HG03460 (cell line): ENCODE results near the gene NARF.

Experiments
- ATAC-seq: cut with Tn5 transposase; IDR thresholded peaks from one replicate; pipeline ENCODE4 v1.9.1; 2021; ENCODE audit not compliant: unreplicated experiment

NARF gene

DNA sequence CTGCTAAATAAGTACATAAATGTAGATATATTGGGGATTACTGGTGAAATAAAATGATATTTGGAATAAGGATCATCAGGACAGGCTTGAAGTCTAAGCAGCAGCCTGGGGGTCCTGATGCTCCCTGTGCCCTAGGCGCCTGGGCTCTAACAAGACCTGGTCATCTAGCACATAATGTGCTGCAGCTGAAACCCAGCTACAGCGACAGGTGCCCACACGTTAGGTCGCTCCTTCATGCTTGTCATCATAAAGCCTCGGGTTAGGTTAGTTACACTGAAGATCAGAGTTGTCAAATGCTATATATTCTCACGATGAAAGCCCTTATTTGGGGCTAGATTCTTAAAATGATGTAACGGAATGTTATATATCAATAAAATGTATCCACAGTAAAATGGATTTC is 11.5 kb downstream of the NARF start:
- no peak for ATAC-seq

DNA sequence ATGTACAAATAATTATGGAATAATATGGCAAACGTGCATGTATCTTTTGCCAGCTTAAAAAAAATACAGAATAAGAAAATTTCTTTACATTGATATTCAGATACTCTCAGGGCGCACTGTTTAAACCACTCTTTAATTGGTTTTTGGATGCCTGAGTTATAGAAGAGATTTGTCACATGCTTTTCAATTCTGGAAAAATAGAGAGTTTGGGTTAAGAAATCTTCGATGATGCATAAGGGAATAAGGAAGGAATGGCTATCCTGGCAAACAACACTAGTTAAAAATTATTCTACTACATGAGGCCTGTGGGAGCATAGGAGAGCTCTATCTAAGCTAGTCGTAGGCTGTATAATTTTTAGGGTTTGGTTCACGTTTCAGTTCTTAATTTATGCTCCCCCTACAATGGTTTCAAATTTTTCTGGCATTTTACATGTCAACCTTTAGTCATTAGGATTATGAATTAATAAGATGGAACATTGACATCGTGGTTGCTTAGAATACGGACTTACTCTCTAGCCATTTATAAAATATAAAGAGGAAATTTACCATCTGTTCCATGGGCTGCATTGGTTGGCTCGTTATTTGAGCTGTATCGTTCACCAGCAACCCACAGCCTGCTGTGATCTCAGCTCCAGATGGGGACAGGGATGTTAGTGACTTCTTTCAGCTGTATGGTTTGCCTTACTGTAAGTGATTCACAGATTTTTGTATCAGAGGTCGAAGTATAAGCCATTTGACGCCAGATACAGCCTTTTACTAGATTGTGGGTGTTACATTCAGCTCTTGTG is 15.9 kb downstream of the NARF start:
- no peak for ATAC-seq

DNA sequence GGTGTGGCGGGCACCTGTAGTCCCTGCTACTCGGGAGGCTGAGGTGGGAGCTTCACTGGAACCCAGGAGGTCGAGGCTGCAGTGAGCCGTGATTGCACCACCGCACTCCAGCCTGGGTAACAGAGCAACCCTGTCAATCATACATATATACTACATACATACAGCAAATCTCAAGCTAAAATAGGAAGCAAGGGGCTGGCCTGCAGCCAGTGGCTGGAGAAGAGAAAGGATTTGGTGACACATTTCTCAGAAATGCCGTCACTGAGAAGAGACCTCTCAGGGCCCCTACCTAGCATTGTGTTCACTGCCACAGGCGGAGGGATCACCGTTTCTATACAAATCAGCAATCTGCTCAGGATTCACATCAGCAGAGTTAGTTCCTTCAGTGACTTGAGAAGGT is 16.9 kb downstream of the NARF start:
- ATAC-seq: no peak

DNA sequence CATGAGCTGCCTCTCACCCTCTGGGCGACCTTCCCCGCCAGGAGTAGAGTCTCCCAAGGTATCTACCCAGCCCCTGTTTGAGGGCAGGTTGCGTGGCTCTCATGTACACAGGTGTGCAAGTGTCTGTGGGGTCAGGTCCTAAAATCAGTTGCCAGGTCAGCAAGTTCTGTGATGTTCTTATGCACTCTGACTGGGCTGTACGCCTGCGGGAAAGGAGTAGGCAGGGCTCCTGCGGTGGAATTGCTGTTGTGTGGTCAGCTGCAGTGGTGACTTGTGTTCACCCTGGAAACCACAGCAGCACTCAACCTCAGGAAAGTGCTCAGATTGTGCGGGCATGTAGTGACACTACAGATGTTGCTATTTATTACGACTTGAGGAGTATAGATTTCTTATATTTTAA is 19.4 kb downstream of the NARF start:
- no peak for ATAC-seq

DNA sequence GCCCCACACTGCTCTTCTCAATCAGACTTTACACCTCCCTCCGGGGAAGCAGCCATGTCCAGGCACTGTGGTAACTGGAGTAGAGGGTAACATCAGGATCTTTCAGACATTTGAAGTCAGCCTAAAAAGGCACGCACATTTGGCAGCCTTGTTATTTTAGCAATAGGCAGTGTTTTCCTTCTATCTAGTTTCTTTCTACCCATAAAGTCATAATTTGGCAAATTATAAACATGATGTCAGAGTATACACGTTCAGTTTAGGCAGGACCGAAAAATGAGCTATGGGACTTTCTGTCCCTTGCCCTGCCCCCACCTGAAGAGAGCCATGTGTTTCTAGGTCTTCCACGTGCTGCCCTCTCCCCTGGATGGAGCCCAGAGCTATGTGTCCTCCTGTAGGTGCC is 21.1 kb downstream of the NARF start:
- no peak for ATAC-seq

DNA sequence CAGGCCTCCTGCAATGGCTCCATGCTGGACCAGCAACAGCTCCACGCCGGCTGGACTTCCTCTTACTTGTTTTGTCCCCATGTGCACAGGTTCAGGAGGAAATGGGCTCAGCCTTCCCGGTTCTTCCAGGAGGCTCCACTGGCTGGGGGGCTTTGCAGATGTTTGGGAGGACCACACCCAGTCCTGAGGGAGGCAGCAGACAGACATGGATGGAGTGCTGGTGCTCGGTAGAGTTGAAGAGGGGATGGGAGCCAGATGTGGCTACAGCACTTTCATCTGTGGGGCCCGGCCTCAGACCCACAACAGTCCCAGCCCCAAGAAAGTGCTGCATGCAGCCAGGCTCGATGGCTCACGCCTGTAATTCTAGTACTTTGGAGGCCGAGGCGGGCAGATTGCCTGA is 21.8 kb downstream of the NARF start:
- ATAC-seq: no peak

DNA sequence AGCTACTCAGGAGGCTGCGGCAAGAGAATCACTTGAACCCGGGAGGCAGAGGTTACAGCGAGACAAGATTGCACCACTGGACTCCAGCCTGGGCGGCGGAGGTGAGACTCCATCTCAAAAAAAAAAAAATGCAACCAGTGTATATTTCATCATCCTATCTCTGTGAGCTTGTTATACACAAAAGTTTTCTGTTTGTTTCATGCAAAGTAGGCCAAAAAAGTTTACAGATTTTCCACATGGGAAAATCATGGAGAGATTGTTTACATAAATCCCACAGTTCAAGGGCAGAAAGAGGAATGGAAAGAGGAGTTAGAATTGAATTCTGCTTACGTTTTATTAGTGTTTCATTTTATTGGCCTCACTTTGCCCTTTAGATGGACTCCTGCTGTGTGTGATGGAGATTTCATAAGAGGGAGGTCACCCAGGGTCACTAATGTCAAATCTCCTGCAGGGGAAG is 24.7 kb downstream of the NARF start:
- ATAC-seq: no peak

DNA sequence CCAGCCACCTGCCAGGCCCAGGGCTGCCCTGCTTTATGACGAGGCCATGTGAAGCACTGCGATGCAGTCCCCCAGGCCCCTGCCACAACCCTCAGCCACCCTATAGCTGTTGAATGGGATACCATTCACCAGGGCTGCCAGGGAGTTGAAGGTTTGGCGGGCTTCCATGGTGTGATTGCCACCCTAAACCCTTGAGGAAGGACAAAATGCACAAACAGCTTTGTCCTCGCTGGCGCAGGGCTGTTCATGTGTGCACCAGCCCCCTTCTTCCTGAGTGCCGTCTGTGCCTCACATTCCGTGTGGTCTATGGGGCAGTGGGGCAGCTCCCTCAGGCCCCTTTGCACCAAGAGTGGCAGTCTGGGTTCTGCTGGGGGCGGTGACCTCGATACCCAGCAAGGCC is 25.3 kb downstream of the NARF start:
- no peak for ATAC-seq

DNA sequence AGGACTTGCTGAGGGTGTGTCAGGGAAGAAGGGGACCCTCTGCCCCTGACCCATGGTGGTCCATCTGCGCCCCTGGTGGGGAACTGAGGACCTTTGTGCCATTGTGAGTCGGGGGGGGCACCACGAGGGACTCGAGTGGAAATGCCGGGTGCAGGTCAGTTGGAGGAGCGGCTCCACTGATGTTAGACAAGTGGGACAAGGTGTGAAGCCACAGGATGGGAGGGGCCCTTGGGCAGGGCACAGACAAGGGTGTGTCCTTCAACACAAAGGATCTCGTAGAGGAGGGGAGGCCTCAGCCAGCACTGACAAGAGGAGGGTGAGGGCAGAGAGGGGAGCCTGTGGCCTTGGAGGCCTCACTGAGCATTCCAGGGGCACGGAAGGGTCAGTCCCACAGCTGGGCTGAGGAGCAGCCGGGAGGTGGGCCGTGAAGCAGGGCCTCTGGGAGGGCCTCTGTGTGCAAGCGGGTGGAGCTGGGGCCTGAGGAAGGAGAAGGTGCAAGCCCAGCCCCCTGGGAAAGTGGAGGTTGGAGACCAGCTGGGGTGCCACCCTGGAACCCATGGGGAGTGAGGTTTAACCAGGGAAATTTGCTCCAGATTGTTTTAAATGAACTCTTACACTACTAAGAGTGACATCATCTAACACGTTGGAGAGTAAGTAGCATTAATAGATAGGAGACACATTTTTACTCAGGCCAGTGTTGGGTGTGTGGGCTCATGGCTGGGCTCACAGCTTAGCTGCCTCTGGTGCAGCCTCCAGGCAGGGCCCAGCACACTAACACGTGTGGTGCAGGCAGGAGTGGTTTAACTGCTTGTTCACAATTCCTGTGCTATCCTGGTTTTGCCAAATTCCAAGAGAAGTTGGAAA is 27.9 kb downstream of the NARF start:
- no peak for ATAC-seq

DNA sequence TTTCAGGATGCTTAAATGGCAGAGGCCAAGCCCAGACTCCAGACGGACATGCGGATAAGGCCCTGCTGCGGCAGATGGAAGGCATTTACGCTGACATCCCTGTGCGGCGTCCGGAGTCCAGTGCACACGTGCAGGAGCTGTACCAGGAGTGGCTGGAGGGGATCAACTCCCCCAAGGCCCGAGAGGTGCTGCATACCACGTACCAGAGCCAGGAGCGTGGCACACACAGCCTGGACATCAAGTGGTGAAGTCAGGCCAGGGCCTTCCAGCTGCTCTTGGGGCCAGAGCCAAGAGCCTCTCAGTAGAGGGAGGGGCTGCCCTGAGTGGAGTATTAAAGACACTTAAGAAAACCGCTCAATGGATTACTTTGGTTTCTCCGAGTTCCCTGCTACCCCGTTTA is 29.4 kb downstream of the NARF start:
- ATAC-seq: no peak

DNA sequence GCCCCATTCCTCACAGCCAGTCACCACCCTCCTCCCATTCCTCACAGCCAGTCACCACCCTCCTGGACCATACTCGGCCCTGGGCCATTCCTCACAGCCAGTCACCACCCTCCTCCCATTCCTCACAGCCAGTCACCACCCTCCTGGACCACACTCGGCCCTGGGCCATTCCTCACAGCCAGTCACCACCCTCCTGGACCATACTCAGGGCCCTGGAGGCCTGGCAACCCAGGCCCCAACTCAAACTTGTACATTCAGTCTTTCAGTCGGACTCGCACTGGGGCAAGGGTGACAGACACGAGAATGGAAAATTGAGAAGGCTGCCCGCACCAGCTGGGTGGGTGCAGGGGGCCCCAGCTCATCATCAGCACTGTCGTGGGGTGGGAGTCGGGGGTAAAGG is 30.6 kb downstream of the NARF start:
- ATAC-seq: no peak

DNA sequence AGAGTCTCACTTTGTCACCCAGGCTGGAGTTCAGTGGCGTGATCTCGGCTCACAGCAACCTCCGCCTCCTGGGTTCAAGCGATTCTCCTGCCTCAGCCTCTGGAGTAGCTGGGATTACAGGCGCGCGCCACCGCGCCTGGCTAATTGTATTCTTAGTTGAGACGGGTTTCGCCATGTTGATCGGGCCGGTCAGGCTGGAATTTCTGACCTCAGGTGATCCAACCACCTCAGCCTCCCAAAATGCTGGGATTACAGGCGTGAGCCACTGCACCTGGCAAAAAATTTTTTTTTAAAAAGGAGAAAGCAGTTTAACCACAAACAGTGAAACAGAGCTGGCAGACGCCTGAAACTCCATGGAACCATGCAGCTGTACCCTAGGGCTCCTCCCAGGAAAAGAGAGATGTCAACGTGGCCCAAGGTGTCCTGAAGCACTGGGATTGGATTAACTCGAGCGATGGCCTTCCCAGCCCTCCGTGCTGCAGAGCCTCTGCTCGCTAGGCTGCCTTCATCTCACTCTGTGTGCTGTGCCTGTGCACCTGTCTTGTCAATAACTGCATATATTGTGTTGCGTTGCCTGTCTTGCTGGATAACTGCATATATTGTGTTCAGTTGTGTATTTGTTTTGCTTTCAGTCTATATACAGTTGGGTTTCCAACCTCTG is 31.4 kb downstream of the NARF start:
- ATAC-seq: no peak

DNA sequence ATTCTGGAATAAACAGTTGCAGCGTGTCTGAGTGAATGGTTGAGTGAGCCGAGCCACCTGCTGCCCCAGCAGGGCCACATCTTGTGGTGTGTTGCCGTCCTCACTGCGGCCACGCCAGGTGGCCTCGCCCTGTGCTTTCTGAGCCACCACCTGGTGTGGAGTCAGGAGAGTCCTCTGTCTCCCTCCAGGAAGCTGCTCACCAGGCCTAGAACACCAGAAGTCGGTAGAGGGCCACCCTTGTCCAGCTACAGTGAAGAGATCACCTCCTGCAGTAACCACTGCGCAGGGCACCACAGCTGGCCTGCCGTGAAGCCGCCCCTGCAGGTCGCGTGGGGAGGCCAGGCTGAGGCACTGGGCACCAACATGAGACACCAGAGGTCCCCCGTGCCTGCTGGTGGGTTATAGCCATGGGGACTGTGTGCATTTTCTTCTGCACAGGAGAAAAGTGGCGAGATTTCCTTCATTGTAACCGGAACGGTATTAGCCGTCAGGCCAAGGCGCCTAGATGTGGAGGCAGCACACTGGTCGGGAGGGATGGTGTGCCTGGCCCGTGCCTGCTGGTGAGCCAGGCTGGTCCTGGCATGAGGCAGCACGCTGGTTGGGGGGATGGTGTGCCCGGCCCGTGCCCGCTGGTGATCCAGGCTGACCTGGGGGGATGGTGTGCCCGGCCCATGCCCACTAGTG is 32.1 kb downstream of the NARF start:
- no peak for ATAC-seq

DNA sequence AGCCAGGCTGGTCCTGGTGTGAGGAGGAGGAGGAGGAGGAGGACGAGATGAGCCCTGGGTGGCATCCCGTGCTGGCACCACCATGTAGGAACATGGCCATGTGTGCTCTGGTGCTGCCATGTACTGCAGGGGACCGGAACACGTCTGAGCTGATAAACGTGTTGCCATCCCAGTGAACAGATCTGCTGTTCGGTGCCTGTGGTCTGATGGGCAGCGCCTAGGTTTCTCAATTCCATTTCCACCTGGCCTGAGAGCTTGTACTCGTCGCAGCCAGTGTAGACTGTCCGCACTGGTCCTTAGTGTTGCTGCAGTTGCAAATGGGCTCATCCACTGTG is 32.6 kb downstream of the NARF start:
- no peak for ATAC-seq

DNA sequence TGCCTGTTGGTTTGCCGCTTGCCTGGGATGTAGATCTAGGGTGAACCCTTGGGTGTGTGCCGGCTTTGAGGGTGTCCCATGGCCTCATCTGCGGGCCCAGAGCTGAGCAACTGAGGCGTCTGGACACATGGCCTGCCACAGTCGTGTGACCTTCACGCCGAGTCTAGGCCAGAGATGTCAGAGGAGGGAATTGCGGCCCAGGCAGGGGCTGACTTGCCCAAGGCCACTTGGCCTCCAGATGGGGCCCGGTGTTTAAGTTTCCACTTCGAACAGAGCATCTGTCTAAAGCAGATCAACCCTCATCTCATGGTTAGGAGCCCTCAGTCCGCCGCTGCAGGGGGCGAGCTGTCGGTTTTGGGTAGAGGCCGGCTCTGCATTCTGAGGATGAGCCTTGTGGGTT is 33.0 kb downstream of the NARF start:
- no peak for ATAC-seq

DNA sequence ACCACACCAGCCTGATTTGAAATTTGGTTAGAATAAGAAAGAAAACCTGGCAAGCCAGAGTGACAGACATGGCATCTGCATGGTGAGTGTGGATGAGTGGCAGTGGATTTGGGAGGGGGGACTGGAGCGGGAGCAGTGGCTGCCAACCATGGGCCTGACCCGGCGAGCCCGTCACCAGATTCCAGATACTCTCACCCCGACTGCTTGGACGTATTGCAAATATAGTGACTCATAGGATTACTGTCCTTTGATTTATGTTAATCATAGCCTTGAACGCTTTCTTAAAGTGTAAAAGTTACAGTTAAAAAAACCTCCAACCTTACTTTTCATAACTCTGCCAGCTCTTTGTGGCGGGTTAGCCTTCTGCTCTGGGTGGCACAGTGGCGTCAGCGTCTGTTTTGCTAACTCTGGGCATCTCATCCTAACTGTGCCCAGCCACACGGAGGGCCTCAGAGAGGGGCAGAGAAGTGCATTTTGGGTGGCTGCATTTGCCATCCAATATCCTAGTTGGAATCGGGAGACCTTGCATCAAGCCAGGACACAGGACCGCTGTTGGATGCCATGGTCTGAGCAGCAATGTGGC is 34.2 kb downstream of the NARF start:
- no peak for ATAC-seq

DNA sequence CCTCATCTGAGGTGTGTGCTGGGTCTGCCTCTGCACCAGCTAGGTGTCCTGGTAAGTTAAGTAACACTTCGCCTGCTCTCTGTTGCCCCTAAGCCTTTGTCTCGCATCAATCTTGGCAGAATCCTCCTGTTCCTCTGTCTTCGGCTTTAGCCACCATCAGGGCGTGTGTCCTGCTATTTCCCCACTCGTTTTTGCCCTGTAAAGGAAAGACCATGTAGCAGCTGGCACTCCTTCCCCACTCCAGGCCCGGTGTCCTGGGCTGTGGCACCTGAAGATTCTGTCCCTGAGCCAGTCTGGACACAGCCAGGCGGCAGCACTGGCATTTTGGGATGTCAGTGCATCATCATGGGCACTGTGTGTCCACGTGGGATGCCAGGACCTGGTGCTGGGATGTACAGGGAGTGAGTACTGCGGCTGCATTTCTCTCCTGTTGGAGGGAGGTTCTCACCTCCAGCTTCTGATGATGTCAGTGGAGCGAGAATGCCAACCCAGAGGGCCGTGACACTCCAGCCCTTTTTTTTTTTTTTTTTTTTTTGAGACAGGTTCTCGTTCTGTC is 34.8 kb downstream of the NARF start:
- no peak for ATAC-seq

DNA sequence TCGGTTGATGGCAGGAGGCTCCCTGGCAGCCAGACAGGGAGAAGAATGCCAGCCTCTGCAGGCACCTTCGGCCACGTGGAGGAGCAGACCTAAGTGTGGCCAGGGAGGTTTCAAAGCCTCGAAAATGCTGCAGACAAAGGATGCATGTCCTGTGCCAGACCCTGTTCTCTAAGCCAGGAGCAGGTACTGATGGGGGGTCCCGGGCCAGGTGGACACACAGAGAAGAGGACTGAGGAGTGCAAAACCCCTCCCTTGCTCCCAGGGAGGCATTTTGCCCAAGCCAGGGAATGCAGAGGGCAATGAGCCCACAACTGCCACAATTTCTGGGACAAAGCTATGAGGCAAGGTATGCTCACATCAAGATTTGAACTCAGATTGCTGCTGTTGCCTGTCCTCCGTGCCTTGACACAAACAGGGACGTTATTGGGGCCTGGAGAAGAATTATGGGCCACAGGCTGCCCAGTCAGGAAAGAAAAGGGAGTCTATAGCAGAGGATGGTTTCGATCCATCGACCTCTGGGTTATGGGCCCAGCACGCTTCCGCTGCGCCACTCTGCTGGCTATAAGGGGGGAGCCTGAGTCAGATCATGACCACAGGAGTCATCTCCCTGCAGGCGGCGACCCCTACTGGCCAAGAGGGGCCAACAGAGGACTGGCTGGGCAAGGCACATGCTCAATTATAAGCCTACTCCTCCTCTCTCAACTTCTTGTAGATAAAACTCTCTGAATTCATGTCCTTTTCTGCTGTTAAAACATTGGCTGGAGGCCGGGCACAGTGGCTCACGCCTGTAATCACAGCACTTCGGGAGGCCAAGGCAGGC is 35.9 kb downstream of the NARF start:
- ATAC-seq: peak; percentile 51

DNA sequence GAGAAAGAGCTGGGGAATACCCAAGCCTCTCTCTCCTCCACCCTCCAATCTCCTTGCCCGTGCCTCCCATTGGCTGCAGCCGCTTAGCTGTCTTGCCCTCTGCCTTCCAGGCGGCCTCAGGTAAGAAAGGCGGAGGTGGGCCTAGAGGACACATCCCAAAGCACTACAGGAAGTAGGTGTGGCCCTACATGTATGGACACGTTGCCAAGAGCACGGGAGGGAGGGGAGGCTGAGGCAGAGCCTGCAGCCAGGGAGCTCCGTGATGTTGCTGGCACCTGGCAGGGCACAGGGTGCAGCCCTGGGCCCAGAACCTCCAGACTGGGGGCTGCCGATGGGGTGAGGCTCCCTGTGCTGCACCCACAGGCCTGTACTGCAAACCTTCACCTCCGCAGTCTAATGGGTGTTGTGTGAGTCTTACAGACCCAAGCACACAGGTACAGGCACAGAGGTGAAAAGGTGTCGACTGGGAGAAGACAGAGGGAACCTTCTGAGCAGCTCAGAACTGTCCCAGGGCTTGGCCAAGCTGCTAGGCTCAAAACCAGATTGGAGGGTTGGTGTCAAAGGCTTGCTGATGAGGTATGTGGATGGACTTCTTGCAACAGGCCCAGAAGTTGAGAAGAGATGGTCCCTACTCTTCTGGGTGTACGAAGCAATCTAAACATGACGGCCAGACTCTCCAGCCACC is 37.4 kb downstream of the NARF start:
- ATAC-seq: no peak
